NCI-H2171 treated with DMSO at 0.1 percent for 48 hours (cell line): ENCODE data around the gene CKLF.
"Not testable (repeated sequence)": the region's sequence is repeated elsewhere in the genome, so short reads cannot be mapped to it uniquely, and the experiment has no call there.

ENCODE experiments used
- DNase-seq: peaks from one replicate; lab custom pipeline; 2025; lab: John Stamatoyannopoulos, UW

Gene CKLF

DNA sequence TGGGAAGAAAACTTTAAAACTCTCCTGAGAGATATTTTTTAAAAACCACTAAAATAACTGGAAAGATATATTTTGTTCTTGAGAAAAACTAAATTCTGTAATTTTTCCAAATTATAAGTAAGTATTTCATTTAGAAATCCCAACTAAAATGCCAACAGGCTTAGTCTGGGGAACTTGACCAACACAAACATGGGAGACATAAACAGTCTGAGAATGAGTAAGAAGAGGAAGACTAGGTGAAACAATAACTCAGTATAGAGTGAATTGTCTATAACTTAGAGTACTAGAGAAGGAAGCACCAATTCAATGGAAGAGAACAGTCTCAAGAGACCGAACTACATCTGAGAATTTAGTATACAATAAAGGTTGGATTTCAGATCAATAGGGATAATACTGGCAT lies 16.8 kb downstream of the CKLF start:
- DNase-seq = no peak

GRCh38 chr16:66569827-66570405 lies 17.5 kb downstream of the CKLF start:
- DNase-seq = no peak

GRCh38 chr16:66572356-66572755 lies 20.0 kb downstream of the CKLF start:
- no peak for DNase-seq

GRCh38 chr16:66574081-66574480 lies 21.7 kb downstream of the CKLF start:
- DNase-seq = no peak

DNA sequence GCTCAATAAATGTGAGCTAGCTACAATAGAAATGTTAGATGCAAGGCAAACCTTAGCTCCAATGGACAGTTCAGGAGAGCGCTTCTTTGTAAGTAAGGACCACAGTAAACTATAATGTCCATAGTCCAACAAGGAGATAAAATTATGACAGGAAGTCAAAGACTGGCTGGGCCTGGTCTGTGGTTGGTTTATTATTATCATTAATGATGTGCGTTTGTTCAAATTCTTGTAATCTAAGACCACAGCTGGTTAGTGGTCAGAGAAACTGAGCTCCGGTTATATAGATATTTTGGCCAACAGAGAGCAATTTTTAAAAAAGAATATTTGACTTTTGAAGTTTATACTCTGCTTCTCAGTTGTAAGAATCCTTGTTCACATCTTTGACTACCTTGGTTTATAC lies 22.2 kb downstream of the CKLF start:
- DNase-seq = no peak

- no peak for DNase-seq
These were observed 22.7 kb downstream of the CKLF start for GRCh38 chr16:66575060-66575459.

GRCh38 chr16:66576296-66576695 lies 23.9 kb downstream of the CKLF start:
- no peak for DNase-seq

DNA sequence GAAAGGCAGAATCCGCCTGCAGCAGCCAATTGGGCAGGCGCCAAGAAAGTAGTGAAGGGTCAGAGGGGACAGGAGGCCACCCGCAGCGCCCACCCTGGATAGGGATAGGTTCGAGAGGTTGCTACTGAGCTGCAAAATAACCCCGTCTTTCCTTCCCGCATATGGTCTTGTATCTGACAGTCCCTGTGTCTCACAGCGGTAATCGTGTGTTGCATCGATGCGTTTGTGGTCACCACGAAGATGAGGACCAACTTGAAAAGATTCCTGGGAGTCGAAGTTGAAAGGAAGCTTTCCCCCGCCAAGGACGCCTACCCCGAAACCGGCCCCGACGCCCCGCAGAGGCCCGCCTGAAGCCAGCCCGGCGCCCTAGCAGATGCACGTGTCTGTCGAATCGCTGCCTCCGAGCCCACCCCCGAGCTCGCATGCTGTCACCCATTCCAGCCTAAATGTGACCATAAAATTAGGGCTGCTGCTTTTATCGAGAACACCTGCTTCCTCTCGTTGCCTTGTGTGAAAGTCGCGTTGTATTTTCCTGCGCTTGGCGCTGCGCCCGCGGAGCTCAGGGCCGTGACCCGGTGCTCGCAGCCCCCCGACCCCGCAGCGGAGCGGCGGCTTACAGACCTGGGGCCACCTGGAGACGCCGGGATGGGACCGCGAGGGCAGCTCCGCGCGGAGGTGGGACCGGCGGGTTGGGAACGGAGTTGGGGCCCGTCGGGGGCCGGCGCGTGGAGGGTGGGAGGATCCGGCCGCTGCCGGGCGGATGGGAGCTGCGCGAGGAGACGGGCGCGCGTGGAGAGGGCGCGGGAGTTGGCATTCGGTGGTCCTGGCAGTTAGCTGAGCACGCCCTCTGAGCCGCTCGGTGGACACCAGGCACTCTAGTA lies 26.5 kb downstream of the CKLF start, which contains the start of gene CMTM2:
TSS of gene CMTM2 (plus strand) at position 813 of the 881 bp plus-strand sequence. CDS start 145 bp downstream, outside the sequence.
- no peak for DNase-seq

GRCh38 chr16:66580605-66581209 lies 28.3 kb downstream of the CKLF start:
- DNase-seq = peak; percentile 32

DNA sequence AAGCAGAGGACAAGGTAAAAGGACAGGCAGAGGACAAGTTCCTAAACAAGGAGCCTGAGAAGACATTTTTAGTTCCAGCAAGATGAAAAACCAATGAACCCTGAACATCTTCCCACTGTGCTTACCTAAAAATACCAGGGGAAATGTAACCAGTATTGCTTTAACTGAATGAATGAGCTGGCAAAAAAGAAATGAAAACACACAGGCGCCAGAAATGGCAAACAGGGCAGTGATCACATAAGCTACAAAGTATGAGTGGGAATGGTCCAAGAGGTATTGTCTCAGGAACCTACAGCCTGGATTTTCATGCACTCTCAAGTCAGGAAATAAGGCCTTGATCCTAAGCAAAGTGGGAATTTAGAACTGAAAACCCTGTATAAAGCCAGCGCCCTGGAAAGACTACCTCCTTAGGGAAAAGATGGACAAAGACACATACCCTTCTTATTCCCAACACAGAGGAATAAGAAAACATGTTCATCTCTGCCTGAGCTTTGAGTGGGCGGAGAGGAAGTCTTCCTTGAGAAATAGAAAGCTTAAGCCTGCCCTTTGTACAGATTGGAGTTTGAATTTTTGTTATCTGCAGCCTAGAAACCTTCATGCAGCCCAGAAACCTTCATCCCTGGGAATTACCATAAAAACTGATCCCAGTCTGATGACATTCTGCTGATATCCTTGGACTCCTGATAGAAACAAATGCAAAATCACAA lies 29.0 kb downstream of the CKLF start:
- DNase-seq = no peak

- no peak for DNase-seq
These were observed 33.3 kb downstream of the CKLF start for GRCh38 chr16:66585481-66586239.

DNA sequence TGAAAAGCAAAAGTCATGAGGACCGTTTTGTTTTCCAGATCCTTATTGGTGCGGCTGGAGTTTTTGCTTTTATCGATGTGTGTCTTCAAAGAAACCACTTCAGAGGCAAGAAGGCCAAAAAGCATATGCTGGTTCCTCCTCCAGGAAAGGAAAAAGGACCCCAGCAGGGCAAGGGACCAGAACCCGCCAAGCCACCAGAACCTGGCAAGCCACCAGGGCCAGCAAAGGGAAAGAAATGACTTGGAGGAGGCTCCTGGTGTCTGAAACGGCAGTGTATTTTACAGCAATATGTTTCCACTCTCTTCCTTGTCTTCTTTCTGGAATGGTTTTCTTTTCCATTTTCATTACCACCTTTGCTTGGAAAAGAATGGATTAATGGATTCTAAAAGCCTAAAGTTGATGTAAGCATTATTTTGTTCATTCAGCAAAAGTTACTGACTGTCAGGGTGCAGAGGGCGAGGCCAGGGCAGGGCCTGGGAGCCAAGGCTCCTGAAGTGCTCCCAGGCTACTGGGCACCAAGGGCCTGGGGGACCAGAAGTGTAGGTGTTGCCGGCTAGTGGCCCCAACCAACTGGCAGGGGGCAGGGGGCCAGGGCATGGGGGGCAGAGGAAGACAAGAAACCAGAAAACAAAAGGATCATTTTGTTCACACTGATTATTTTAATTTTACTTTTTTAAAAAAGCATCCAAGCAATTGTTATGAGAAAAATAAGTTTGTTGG lies 35.7 kb downstream of the CKLF start:
- no peak for DNase-seq

GRCh38 chr16:66588981-66589713 lies 36.8 kb downstream of the CKLF start:
- DNase-seq = no peak

GRCh38 chr16:66590322-66590721 lies 37.9 kb downstream of the CKLF start:
- DNase-seq = no peak

GRCh38 chr16:66591018-66591417 lies 38.6 kb downstream of the CKLF start:
- DNase-seq = no peak

GRCh38 chr16:66592241-66592640 lies 39.9 kb downstream of the CKLF start:
- DNase-seq = no peak

DNA sequence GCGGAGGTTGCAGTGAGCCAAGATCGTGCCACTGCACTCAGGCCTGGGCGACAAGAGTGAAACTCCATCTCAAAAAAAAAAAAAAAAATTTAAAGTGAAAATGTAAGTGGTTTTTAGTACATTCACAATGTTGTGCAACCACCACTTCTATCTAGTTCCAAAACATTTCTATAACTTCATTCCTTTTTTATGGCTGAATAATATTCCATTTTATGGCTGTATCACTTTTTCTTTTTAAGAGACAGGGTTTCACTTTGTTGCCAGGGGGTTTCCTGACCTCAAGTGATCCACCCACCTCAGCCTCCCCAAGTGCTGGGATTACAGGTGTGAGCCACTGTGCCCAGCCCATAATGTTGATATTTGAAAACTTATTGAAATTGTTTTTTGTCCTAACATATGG lies 40.4 kb downstream of the CKLF start:
- no peak for DNase-seq

DNA sequence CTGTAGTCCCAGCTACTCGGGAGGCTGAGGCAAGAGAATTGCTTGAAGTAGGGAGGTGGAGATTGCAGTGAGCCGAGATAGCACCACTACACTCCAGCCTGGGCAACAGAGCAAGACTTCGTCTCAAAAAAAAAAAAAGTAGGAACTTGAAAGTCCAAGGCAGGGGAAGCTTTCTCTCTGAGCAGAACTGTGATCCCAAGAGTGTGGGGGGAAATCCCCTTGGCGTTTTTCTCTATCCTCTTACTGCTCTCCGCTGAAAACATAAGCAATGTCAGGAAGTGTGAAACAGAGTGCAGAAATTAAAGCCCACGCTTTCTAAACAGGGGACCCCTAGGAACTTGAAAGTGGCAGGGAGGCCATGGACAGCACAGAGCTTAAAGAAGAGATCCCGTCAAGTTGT lies 42.4 kb downstream of the CKLF start:
- no peak for DNase-seq

DNA sequence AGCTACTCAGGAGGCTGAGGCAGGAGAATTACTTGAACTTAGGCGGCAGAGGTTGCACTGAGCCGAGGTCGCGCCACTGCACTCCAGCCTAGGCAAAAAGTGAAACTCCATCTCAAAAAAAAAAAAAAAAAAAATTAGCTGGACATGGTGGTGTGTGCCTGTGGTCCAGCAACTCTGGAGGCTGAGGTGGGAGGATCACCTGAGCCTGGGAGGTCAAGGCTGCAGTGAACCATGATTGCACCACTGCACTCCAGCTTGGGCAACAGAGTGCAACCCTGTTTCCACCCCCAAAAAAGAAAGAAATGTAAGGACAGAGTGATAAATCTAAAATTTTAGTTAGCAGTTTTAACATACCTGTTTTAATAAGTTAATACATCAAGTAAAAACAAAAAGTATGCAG lies 44.2 kb downstream of the CKLF start:
- DNase-seq = not testable (repeated sequence)
